NB4 (cell line): Measurements from ENCODE around the gene ANKRD39.

Source experiments
- MAX ChIP-seq: IDR thresholded peaks from 2 replicates; pipeline ENCODE4 v1.6.1; 2011; ENCODE audit warnings: low read depth, low read length
- POLR2A ChIP-seq: IDR thresholded peaks from 2 replicates; pipeline ENCODE4 v1.6.1; 2011; ENCODE audit warnings: mild to moderate bottlenecking; ENCODE audit not compliant: insufficient read length; ENCODE audit errors: extremely low read depth
- TF ChIP-seq, protein P1 (sequence below): IDR thresholded peaks from one replicate; pipeline ENCODE4 v1.5.1; 2012; ENCODE audit warnings: low read depth, low read length

- TF ChIP-seq, protein P1, sequence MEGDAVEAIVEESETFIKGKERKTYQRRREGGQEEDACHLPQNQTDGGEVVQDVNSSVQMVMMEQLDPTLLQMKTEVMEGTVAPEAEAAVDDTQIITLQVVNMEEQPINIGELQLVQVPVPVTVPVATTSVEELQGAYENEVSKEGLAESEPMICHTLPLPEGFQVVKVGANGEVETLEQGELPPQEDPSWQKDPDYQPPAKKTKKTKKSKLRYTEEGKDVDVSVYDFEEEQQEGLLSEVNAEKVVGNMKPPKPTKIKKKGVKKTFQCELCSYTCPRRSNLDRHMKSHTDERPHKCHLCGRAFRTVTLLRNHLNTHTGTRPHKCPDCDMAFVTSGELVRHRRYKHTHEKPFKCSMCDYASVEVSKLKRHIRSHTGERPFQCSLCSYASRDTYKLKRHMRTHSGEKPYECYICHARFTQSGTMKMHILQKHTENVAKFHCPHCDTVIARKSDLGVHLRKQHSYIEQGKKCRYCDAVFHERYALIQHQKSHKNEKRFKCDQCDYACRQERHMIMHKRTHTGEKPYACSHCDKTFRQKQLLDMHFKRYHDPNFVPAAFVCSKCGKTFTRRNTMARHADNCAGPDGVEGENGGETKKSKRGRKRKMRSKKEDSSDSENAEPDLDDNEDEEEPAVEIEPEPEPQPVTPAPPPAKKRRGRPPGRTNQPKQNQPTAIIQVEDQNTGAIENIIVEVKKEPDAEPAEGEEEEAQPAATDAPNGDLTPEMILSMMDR, result no peak
- TF ChIP-seq MAX, result no peak
- TF ChIP-seq POLR2A, result no peak
Measured at GRCh38 chr2:96837575-96837974, 20.2 kb downstream of the ANKRD39 start.
